Measurements from ENCODE around the gene ILKAP. TPM values are rescaled to one million over a fixed set of nuclear protein-coding genes. Genes with fewer than 3 reads are reported as not detected.

The ILKAP gene
- total RNA-seq, 3 donors from 2014 or later = 33.2 to 55.7 (median 39.9) TPM

DNA sequence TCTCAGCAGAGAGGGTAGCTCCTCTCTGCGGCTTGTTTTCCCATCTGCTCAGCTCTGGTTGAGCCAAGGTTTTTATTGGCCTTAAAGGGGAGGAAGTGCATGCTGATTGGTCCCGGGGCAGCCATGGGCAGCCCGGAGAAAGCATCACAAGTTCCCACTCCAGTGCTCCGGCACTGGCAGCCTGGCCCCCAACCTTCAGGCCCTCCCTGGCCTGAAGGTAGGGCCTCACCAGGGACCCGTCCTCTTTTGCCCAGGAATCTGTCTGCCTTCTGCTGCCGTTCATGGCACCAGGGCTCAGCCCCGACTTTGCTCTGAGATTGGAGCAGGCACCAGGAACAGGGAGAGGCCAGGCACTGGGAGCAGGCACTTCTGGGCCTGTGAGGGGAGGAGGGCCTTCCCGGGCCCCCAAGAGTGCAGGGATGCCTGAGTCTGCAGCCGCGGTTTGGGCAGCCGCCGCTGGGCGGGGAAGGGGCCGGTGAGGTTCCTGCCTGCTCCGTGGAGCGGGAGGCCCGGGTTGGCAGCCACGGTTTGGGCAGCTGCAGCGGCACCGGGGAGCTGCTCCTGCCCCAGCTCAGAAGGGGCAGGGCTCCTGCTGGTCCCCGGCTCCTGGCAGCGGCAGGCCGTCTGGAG lies 17.5 kb upstream of the ILKAP start:
- Histone ChIP-seq H3K36me3 (ENCODE audit: low read depth) (no peaks in the 10 kb centered on the region), H3K9me3 (no peaks in the 10 kb centered on the region), H3K4me1 (ENCODE audit: low read depth) (no peaks in the 10 kb centered on the region), H3K4me3 (no peak overlapping the region)
- peak; percentile 67 for ATAC-seq
- DNase-seq = no peak
- intact Hi-C loops (cut with DNase I, micrococcal nuclease) = no loop called here
- TF ChIP-seq, protein P1, sequence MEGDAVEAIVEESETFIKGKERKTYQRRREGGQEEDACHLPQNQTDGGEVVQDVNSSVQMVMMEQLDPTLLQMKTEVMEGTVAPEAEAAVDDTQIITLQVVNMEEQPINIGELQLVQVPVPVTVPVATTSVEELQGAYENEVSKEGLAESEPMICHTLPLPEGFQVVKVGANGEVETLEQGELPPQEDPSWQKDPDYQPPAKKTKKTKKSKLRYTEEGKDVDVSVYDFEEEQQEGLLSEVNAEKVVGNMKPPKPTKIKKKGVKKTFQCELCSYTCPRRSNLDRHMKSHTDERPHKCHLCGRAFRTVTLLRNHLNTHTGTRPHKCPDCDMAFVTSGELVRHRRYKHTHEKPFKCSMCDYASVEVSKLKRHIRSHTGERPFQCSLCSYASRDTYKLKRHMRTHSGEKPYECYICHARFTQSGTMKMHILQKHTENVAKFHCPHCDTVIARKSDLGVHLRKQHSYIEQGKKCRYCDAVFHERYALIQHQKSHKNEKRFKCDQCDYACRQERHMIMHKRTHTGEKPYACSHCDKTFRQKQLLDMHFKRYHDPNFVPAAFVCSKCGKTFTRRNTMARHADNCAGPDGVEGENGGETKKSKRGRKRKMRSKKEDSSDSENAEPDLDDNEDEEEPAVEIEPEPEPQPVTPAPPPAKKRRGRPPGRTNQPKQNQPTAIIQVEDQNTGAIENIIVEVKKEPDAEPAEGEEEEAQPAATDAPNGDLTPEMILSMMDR (IDR thresholded peaks at IDR 0.05) = no peak

DNA sequence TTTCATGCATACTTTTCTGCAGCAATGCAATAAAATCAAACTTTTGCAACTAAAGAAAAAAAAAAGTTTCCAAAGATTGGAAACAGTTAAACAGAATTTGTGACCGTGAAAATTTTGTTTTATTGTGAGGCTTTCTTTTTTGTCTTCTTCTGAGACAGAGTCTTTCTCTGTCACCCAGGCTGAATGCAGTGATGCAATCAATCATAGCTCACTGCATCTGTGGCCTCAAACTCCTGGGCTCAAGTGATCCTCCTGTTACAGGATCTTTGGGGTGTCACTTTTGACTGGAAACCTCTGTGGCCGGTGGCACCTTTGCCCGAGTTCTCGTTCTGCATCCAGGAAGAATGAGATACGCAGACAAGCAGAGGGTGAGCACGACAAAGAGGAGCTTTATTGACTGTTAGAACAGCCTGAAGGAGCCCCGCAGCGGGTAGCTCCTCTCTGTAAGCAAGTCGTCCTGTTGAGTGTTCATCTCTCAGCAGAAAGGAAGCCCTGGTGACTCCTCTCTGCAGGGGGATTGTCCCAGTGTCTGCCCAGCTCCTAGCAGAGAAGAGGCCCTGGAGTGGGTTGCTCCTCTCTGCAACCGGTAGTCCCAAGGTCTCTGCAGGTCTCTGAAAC lies 16.9 kb upstream of the ILKAP start:
- TF ChIP-seq, protein P1 (IDR thresholded peaks at IDR 0.05) = no peak
- no peak overlapping the region for H3K4me3 ChIP-seq

DNA sequence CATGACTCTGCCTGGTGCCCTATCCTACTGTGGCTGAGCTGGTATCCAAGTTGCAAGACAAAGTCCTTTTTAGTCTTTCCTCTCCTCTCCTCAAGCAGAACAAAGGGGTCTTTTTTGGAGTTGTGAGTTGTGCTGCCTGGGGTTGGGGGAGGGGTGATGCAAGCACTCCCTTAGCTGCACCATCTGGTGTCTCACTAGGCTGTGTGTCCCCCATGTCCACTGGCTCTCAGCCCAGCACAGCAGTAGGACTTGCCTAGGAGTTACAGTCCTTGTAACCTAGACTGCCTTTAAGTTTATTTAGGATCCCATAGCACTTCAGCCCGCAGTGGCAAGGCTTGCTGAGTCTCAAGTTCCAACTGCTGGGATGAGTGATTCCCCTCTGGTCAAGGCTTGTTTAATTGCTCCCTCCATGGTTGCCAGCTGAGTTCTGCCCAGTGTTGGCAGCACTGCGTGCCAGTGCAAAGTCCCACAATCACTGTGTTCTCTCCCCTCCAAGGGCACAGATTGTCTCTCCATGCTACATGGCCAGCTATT lies 13.2 kb upstream of the ILKAP start:
- Histone ChIP-seq H3K36me3 (ENCODE audit: low read depth) (no peaks in the 10 kb centered on the region), H3K4me1 (ENCODE audit: low read depth) (no peaks in the 10 kb centered on the region), H3K4me3 (no peak overlapping the region), H3K9me3 (no peaks in the 10 kb centered on the region)
- ATAC-seq = no peak
- no peak for DNase-seq
- intact Hi-C loops (cut with DNase I, micrococcal nuclease) = no loop called here
- TF ChIP-seq, protein P1 (IDR thresholded peaks at IDR 0.05) = no peak

More for the DNA sequence above, 16.9 kb upstream of the ILKAP start:
- no peaks in the 10 kb centered on the region for H3K9me3 ChIP-seq
- H3K36me3 ChIP-seq (ENCODE audit: low read depth) = no peaks in the 10 kb centered on the region
- H3K4me1 ChIP-seq (ENCODE audit: low read depth) = no peaks in the 10 kb centered on the region
- ATAC-seq = no peak
- no peak for DNase-seq
- intact Hi-C loops (cut with DNase I, micrococcal nuclease) = no loop called here

DNA sequence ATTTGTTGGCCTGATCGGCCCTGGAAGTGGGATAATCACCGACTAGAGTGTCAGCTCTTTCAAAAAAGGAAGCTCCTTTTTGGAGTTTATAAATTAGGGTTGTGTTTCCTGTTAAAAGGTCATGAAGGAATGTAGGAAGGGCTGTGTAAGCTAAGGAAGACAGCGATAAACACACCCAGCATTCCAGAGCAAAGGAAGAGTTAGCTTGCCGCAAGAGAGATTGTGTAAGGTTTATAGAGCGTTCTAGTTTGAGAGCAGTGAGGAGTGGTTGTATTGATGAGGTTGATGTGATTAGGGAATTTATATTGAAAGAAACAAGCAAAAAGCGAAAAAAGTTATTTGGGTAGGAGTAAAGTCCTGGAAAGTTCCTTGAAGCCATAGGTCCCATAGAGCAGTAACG lies 3.5 kb upstream of the ILKAP start:
- intact Hi-C loops (cut with DNase I, micrococcal nuclease) = no loop called here
- Histone ChIP-seq H3K36me3 (ENCODE audit: low read depth) (no peaks in the 10 kb centered on the region), H3K9me3 (no peaks in the 10 kb centered on the region), H3K4me1 (ENCODE audit: low read depth) (peaks cover 5% of the 10 kb centered on the region), H3K4me3 (no peak overlapping the region)
- DNase-seq = no peak
- TF ChIP-seq, protein P1 (IDR thresholded peaks at IDR 0.05) = no peak
- ATAC-seq = no peak

DNA sequence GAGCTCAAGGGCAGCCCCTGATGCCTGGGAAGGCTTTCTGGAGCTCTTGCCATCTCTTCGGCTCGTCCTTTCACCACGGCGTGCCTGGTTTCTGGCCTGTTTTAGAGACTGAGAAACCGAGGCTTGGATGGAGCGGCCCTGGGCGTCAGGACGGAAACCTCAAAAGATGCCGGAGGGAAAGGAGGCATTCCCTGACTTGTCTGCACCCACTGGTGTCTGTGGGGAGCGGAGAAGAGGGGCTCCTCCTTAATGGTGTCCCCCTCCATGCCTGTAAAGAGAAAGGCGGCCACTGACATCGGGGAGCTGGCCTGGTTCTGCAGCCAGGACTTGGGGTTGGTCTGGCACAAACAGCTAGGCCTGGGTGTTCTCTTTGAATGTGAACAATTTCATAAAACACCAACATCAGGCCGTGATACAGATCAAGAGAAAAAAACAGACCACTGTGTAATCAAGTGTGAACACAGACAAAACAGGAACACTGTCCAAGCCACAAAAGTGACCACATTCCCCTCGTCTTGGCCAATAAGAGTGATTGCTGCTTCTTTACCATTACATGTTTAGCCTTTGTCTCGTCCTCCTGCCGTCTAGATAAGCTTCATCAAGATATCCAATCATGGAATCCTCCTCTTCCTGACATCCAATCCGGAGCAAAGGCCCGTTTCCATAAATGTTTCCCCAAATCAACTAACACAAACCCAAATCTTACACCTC lies 633 bp upstream of the ILKAP start:
- no peaks in the 10 kb centered on the region for H3K36me3 ChIP-seq (ENCODE audit: low read depth)
- no peak overlapping the region for H3K4me3 ChIP-seq
- TF ChIP-seq, protein P1 (IDR thresholded peaks at IDR 0.05) = no peak
- peak; percentile 13 for ATAC-seq
- no peak for DNase-seq
- peaks cover 20% of the 10 kb centered on the region for H3K4me1 ChIP-seq (ENCODE audit: low read depth)
- intact Hi-C loops (cut with DNase I, micrococcal nuclease) = no loop called here
- H3K9me3 ChIP-seq = no peaks in the 10 kb centered on the region
